HG02763 (cell line): ENCODE measurements around the gene CLTCL1.

Source experiments
- ATAC-seq: cut with Tn5 transposase; IDR thresholded peaks from one replicate; pipeline ENCODE4 v1.9.1; 2021; ENCODE audit warnings: mild to moderate bottlenecking, moderate library complexity; ENCODE audit not compliant: unreplicated experiment

CLTCL1 gene

DNA sequence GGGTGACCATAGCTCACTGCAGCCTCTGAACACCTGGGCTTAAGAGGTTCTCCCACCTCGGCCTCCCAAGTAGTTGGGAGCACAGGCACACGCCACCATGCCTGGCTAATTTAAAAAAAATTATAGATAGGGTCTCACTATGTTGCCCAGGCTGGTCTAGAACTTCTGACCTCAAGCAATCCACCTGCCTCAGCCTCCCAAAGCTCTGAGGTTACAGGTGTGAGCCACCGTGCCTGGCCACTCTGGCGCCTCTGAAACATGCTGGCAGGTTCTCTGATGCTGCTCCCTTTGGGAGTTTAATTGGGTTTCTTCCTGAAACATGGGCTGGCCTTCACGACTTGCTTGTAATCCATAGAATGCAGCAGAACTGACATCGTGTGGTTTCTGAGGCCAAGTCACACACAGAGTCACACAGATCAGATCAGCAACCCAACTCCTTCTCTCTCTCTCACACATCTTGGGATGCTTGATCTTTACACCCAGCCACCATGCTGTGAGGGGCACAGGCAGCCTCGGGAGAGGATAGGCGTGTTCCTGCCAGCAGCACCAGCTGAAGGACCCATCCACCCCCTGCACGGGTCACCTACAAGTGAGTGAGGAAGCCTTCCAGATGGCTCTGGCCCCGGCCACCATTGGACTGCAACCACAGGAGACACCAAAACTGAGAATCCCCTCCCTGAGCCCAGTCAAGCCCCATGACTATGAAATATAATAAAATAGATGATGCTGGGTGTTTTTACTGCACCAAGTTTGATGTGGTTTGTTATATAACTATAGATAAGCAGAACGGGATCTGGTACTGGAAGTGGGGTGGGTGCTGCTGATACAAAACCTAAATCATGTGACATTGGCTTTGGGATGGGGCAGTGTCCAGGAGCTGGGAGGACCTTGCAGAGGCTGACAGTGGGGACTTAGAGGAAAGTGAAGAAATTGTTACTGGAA, 138.3 kb downstream of the CLTCL1 start:
- ATAC-seq = no peak

DNA sequence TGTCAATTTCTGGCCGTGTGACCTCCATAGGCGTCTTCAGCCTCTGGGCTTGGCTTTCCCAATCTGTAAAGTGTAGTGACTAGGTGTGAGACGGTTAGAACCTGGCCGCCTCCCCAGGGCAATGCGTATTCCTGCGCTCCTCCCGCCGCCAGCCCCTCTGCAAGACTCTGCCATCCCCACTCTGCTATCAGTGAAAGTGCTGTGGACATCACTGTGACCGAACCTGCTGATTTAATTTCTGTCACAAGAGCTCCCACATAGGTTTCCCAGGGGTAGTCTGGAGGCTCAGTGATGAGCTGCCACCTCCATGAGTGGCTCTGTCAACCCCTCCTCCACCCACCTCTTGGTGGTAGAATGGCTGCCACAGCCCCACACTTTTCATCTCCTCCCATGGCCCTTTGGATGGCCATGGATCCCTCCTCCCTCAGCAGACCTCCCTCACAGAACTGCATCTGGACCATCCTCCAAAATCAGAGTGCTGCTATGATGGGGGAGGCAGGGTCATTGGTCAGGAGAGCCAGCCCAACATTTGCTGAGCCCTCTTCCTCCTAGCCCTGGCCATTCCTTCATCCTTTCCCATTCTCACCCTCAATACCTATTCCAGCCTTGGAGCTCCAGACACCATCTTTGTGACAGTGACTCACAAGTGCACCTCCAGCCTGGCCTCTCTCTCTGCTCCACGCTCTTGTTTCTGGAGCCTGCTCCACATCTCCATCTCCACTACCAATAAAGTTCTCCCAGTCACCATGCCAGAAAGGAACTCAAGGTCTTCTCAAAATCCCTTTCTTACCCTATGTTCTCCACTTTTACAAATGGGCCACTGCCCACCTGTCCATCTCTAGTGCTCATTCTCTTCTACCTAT, 140.0 kb downstream of the CLTCL1 start:
- no peak for ATAC-seq

- no peak for ATAC-seq
Observed at GRCh38 chr22:19150482-19151328, 140.8 kb downstream of the CLTCL1 start.

DNA sequence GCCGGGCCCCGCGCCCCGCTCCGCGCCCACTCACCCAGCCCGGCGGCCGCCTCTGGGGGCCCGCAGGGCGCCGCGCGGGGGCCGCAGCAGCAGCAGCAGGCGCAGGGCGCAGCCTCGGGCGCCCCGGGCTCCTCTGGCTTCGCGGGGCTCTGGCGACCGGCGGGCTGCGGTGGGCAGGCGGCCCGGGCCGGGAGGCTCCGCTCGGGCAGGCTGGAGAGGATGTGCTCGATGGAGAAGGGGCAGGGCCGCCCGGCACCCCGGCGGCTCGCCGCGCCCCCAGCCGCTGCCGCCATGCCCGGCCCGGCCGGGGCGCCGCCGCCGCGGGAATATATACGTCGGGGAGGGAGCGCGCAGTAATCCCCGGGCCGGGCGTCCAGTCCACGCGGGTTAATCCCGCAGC, 141.5 kb downstream of the CLTCL1 start, which contains the start of gene GSC2:
Gene GSC2 (minus strand): TSS at position 302 of the 400 bp plus-strand sequence. CDS start 9 bp downstream, at position 293.
- no peak for ATAC-seq

GRCh38 chr22:19149047-19149883, 142.3 kb downstream of the CLTCL1 start:
- no peak for ATAC-seq

GRCh38 chr22:19148417-19149046, 143.0 kb downstream of the CLTCL1 start:
- ATAC-seq = no peak

DNA sequence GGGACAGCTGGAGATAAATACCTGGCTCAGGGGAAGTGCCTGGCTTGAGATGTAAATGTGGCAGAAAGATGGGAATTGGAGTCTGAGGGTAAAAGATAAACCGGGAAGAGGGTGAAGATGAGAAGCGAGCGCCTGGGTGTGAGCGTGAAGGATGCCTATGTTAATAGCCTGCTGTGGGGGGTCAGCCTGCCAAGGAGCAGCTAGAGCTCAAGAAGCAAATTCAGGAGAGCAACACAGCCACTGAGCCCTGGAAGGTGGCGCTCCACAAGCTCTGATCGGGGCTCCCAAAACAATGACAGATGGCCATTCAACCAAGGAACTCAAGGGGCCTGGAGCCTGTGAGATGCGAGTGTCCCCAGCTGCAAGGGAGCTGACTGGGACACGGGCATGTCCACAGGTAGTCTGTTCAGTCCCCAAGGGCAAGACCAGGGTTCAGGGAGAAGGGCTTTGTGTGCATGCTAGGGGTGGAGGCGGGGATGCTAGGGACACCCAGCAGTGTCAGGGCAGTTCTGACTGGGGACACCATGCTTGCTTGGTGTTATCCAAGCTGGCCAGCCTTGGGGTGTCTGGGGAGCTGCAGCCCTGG, 144.2 kb downstream of the CLTCL1 start:
- ATAC-seq = no peak

DNA sequence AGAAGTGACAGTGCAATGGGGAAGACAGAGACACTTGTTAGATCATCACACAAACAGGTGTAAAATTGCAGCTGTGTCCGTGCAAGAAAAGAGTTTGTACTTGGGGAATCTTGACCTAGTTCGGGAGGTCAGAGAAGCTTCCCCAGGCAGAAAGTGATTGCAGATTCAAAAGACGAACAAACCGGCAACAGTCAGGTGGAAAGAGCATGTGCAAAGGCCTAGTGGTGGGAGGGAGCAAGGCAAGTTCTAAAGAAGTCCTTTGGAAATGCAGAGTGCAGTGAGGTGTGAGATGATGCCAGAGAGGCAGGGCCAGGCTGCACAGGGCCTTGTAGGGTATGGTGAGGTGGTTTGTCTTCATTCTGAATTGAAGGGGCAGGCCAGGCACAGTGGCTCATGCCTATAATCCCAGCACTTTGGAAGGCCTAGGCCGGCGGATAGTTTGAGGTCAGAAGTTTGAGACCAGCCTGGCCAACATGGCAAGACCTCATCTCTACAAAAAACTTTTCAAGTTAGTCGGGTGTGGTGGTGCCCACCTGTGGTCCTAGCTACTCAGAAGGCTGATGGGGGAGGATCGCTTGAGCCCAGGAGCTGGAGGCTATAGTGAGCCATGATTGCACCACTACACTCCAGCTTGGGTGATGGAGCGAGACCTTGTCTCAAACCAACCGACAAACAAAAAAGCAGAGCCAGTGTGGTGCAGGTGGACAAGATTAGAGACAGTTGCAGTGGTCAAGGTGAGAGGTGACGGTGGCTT, 145.1 kb downstream of the CLTCL1 start:
- no peak for ATAC-seq

DNA sequence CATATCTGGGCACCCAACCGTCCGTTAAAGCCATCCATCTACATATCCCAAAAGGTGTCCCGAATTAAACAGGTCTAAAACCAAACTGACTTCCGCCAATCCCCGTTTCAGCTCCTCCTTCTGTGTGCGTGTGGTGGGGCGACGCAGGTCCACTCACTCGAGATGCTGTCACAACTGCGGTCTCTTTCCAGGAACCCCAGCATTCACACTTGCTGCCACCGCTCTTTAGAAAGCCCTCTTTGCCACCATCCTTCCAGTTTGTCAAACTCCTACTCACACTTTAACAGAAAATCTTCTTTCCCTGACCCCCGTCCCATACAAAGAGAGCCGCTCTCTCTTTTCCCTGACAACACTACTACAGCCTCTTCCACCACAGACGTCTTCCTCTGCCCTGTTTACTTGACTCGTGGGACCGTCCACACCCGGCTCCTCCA, 147.5 kb downstream of the CLTCL1 start:
- ATAC-seq = no peak

DNA sequence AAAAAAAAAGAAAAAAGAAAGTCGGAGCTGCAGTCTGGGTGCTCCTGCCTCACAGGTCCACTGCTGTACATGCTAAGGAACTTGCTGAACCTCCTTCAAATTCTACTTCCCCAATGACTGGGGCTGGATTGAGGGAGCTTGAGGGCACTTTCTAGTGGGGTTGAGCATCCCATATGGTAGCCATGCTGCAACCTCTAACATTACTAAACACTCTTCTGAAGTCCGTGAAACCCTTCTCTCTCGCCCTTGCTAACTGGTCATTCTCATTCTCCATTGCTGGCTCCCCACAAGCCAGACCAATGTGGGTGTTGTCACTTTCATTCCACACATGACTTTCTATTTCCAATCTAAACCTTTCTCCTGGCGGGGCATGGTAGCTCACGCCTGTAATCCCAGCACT, 148.3 kb downstream of the CLTCL1 start:
- no peak for ATAC-seq

- ATAC-seq = no peak
Observed at GRCh38 chr22:19142394-19142793, 149.1 kb downstream of the CLTCL1 start.

- no peak for ATAC-seq
Observed at GRCh38 chr22:19139974-19140373, 151.5 kb downstream of the CLTCL1 start.

DNA sequence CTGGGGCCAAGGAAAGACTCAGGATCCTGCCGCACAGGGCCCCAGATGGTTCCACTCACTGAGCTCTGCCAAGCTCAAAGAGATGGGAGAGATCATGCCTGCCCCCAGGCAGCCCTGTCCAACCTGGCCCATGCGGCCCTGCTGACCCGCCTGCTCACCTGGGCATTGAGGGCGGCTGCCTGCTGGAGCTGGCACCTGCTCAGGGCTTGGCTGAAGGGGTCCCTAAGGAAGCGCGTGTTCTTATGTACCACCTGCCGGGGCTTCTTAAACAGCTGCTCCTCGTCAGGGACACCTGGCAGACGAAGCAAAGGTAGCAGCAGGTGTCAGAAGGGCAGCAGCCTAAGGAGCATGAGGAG, 152.5 kb downstream of the CLTCL1 start:
- ATAC-seq = no peak

GRCh38 chr22:19138217-19139000, 153.1 kb downstream of the CLTCL1 start:
- ATAC-seq = no peak

DNA sequence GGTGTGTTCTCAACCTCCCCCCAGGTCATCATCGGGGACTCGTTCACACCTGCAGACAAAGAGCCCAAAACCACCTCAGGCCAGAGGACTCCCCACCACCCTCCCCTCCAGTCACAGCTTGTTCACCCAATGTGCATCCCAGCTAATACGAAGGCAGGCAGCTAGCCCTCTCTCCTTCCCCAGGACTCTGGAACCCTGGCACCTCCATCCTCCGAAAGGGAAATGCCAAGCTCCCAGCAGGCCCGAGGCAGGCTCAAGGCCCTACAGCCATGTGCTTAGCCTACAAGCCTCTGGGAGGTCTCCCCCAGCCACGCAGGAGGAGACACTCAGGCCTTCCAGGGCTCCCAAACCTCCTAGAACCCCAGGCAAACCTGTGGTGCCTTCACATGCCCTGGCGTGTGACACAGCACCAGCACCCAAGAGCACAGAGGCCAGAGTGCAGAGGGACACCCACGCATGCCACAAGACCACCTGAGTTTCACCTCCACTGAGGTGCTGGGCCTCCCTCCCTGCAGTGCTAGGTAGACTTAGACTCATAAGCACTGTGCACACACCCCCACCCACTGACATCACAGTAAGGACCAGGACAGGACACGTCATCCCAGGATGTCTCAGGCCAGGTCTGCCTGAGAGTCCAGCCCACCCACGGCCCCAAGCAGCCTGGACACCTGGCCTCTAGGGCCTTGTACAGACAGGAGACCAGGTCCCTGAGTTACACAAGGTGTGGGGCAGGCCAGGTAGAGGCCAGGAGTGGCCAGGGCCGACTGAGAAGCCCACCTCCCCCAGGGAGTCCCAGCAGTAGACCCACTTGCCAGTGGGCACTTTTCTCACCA, 153.9 kb downstream of the CLTCL1 start:
- ATAC-seq = no peak

- no peak for ATAC-seq
Observed at GRCh38 chr22:19136915-19137314, 154.6 kb downstream of the CLTCL1 start.

DNA sequence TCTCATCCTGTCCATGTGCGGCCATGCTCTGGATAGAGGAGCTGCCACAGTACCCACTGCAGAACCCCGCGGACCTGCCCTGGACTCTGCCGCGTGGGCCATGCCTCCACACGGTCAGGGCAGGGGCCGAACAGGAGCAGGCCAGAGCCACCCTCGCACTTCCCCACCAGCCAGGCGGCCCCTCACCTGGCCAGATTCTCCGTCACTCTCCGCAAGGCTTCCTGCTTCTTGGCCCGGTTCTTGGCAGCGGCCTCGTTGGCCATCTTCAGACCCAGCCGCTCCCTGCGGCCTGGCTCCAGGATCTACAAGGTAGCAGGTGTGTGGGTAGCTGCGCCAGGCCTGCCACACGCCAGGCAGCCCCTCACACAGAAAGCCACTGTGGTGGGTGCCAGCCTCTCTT, 156.6 kb downstream of the CLTCL1 start:
- no peak for ATAC-seq
